Chondrocyte (in vitro differentiated cells): ENCODE results near the gene AK5. TPM values are rescaled to one million over a fixed set of nuclear protein-coding genes. Genes with fewer than 3 reads are reported as not detected.
"Not testable (repeated sequence)": the region's sequence is repeated elsewhere in the genome, so short reads cannot be mapped to it uniquely, and the experiment has no call there.

Experiments used
- DNase-seq: peaks from one replicate; pipeline ENCODE4 v3.0.0; 2021; ENCODE audit warnings: mixed read lengths, low spot score
- H3K27ac Mint-ChIP-seq: one replicate; pipeline ENCODE4 v1.8.0; 2021; ENCODE audit warnings: mild to moderate bottlenecking, moderate library complexity, mixed read lengths; ENCODE audit not compliant: unreplicated experiment
- H3K27me3 Mint-ChIP-seq: 2 replicates; pipeline ENCODE4 v1.8.0; 2021; ENCODE audit warnings: low read depth, mixed read lengths
- H3K36me3 Mint-ChIP-seq: 2 replicates; pipeline ENCODE4 v1.8.0; 2021; ENCODE audit warnings: low read depth, mixed read lengths
- H3K4me1 Mint-ChIP-seq: 2 replicates; pipeline ENCODE4 v1.8.0; 2021; ENCODE audit warnings: low read depth, mild to moderate bottlenecking, mixed read lengths
- H3K4me3 Mint-ChIP-seq: one replicate; pipeline ENCODE4 v1.8.0; 2021; ENCODE audit warnings: mild to moderate bottlenecking, moderate library complexity, mixed read lengths; ENCODE audit not compliant: unreplicated experiment
- H3K9me3 Mint-ChIP-seq: 2 replicates; pipeline ENCODE4 v1.8.0; 2021; ENCODE audit warnings: low read depth, mixed read lengths
- total RNA-seq: library from RNA; stranded (reverse); gene quantifications from 3 replicates; pipeline ENCODE4 v1.2.1, GENCODE V29; 2021
- TF ChIP-seq, protein P1 (sequence below): fragments of 200-600 bp; sonication (generic); IDR thresholded peaks from 2 replicates; pipeline ENCODE4 v1.5.0; 2021; ENCODE audit warnings: antibody characterized with exemption, mild to moderate bottlenecking, moderate library complexity

AK5 gene
- total RNA-seq, 1 donor from 2014 or later: 6.2 TPM

GRCh38 chr1:77407738-77408375 lies 126.0 kb downstream of the AK5 start:
- Mint-ChIP-seq H3K4me1 (peaks cover 50% of the 10 kb centered on the region), H3K27me3 (no peaks in the 10 kb centered on the region), H3K9me3 (peaks cover 10% of the 10 kb centered on the region), H3K27ac (peak overlapping the region; percentile 34), H3K36me3 (peaks cover 2% of the 10 kb centered on the region), H3K4me3 (no peak overlapping the region)
- TF ChIP-seq, protein P1, sequence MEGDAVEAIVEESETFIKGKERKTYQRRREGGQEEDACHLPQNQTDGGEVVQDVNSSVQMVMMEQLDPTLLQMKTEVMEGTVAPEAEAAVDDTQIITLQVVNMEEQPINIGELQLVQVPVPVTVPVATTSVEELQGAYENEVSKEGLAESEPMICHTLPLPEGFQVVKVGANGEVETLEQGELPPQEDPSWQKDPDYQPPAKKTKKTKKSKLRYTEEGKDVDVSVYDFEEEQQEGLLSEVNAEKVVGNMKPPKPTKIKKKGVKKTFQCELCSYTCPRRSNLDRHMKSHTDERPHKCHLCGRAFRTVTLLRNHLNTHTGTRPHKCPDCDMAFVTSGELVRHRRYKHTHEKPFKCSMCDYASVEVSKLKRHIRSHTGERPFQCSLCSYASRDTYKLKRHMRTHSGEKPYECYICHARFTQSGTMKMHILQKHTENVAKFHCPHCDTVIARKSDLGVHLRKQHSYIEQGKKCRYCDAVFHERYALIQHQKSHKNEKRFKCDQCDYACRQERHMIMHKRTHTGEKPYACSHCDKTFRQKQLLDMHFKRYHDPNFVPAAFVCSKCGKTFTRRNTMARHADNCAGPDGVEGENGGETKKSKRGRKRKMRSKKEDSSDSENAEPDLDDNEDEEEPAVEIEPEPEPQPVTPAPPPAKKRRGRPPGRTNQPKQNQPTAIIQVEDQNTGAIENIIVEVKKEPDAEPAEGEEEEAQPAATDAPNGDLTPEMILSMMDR: no peak
- no peak for DNase-seq

DNA sequence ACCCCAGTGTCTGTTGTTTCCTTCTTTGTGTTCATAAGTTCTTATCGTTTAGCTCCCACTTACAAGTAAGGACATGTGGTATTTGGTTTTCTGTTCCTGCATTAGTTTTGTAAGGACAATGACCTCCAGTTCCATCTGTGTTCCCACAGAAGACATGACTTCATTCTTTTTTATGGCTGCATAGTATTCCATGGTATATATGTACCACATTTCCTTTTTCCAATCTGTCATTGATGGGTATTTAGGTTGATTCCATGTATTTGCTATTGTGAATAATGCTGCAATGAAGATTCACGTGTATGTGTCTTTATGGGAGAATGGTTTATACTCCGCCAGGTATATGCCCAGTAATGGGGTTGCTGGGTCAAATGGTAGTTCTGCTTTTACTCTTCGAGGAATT lies 127.1 kb downstream of the AK5 start:
- Mint-ChIP-seq H3K4me1 (peaks cover 53% of the 10 kb centered on the region), H3K27ac (peak overlapping the region; percentile 34)
- H3K4me3 Mint-ChIP-seq, H3K36me3 Mint-ChIP-seq, DNase-seq, H3K9me3 Mint-ChIP-seq, H3K27me3 Mint-ChIP-seq: not testable (repeated sequence)

GRCh38 chr1:77412069-77412819 lies 130.4 kb downstream of the AK5 start:
- H3K9me3 Mint-ChIP-seq: peaks cover 10% of the 10 kb centered on the region
- no peak overlapping the region for H3K4me3 Mint-ChIP-seq
- no peaks in the 10 kb centered on the region for H3K27me3 Mint-ChIP-seq
- TF ChIP-seq, protein P1: no peak
- H3K27ac Mint-ChIP-seq: no peak overlapping the region
- no peak for DNase-seq
- peaks cover 39% of the 10 kb centered on the region for H3K4me1 Mint-ChIP-seq
- H3K36me3 Mint-ChIP-seq: peaks cover 2% of the 10 kb centered on the region

- H3K27ac Mint-ChIP-seq: no peak overlapping the region
- peaks cover 32% of the 10 kb centered on the region for H3K4me1 Mint-ChIP-seq
- H3K9me3 Mint-ChIP-seq: peaks cover 11% of the 10 kb centered on the region
Measured at GRCh38 chr1:77412820-77413530, 131.2 kb downstream of the AK5 start.

GRCh38 chr1:77413541-77414335 lies 131.9 kb downstream of the AK5 start:
- H3K9me3 Mint-ChIP-seq: peaks cover 14% of the 10 kb centered on the region
- H3K27ac Mint-ChIP-seq: no peak overlapping the region
- peaks cover 24% of the 10 kb centered on the region for H3K4me1 Mint-ChIP-seq
- TF ChIP-seq, protein P1: no peak
- H3K4me3 Mint-ChIP-seq: no peak overlapping the region
- DNase-seq: no peak
- no peaks in the 10 kb centered on the region for H3K27me3 Mint-ChIP-seq
- H3K36me3 Mint-ChIP-seq: peaks cover 6% of the 10 kb centered on the region

More at GRCh38 chr1:77412820-77413530, 131.2 kb downstream of the AK5 start:
- Mint-ChIP-seq H3K27me3 (no peaks in the 10 kb centered on the region), H3K4me3 (no peak overlapping the region), H3K36me3 (peaks cover 2% of the 10 kb centered on the region)
- no peak for DNase-seq
- TF ChIP-seq, protein P1: no peak
